GM12878 (cell line): ENCODE data around the gene FAM167B. TPM values are rescaled to one million over a fixed set of nuclear protein-coding genes. Genes with fewer than 3 reads are reported as not detected.

Source experiments
- ATAC-seq: fragments of 200-7000 bp; cut with Tn5 transposase; 3 replicates; pipeline ENCODE4 v1.9.1; 2020; ENCODE audit warnings: mild to moderate bottlenecking, moderate library complexity
- BruUV-seq: library from RNA; stranded (reverse); fragments of 400-500 nt; replicated peaks from 2 replicates; lab custom pipeline; 2021; lab: Mats Ljungman, UMichigan
- CTCF ChIA-PET: fragments of 300-600 bp; sonication (Branson Sonifier 250); formaldehyde crosslinking; extraction: SDS; loops from one replicate; lab custom pipeline; 2021; ENCODE audit warnings: inconsistent platforms; lab: Yijun Ruan, JAX
- POLR2A ChIA-PET: fragments of 350-600 bp; formaldehyde crosslinking; extraction: SDS; loops from one replicate; lab custom pipeline; 2021; ENCODE audit warnings: inconsistent platforms; lab: Charles Lee
- RAD21 ChIA-PET: fragments of 300-600 bp; sonication (Branson Sonifier 250); formaldehyde crosslinking; loops from one replicate; lab custom pipeline; 2023; ENCODE audit warnings: antibody characterized with exemption; ENCODE audit not compliant: unreplicated experiment; lab: Charles Lee
- SMC1A ChIA-PET: fragments of 300-600 bp; sonication (Branson Sonifier 250); formaldehyde crosslinking; loops from one replicate; lab custom pipeline; 2023; ENCODE audit not compliant: unreplicated experiment, uncharacterized antibody; lab: Charles Lee
- DNase-seq: peaks from one replicate; pipeline ENCODE4 v3.0.0-alpha.2; 2011; ENCODE audit warnings: low read depth, low spot score
- FAIRE-seq: peaks from 3 replicates; lab custom pipeline; 2011; peaks lifted over from hg19 to GRCh38; lab: Jason Lieb, UNC
- H2AFZ ChIP-seq: 2 replicates; pipeline ENCODE4 v1.6.0; 2011; ENCODE audit warnings: low read depth, low read length, control low read depth; ENCODE audit not compliant: control insufficient read depth
- H3K27ac ChIP-seq: 2 replicates; pipeline ENCODE4 v1.5.1; 2011; ENCODE audit warnings: control low read depth; ENCODE audit not compliant: control insufficient read depth, insufficient read depth
- H3K27me3 ChIP-seq, 2 experiments: replicated peaks in 1 of 2; 2 replicates each; pipeline versions ENCODE4 v1.6.0 to v1.6.1; 2011; ENCODE audit warnings: low read length in 1 of 2; ENCODE audit not compliant: control insufficient read depth in 2 of 2, insufficient read depth in 2 of 2
- H3K36me3 ChIP-seq, 2 experiments: 2 replicates each; pipeline ENCODE4 v1.5.1; 2011; ENCODE audit warnings: low read length in 1 of 2; ENCODE audit not compliant: control insufficient read depth in 2 of 2, insufficient read depth in 2 of 2
- H3K4me1 ChIP-seq: 2 replicates; pipeline ENCODE4 v1.6.1; 2011; ENCODE audit warnings: mild to moderate bottlenecking, low read length, moderate library complexity, mixed read lengths; ENCODE audit not compliant: control insufficient read depth, insufficient read depth
- H3K4me2 ChIP-seq: 2 replicates; pipeline ENCODE4 v1.6.0; 2011; ENCODE audit warnings: control low read depth; ENCODE audit not compliant: control insufficient read depth, insufficient read depth
- H3K4me3 ChIP-seq: fragments of 200-600 bp; sonication (generic); 2 replicates; pipeline ENCODE4 v1.5.1; 2016
- H3K79me2 ChIP-seq: 2 replicates; pipeline ENCODE4 v1.6.0; 2011; ENCODE audit warnings: low read length; ENCODE audit not compliant: control insufficient read depth, insufficient read depth
- H3K9ac ChIP-seq: 2 replicates; pipeline ENCODE4 v1.8.0; 2011; ENCODE audit warnings: low read length, control low read depth, mixed read lengths; ENCODE audit not compliant: control insufficient read depth, insufficient read depth
- H3K9me3 ChIP-seq: replicated peaks from 3 replicates; pipeline ENCODE4 v1.5.1; 2011; ENCODE audit warnings: mild to moderate bottlenecking, low read length; ENCODE audit not compliant: control insufficient read depth, insufficient read depth
- H4K20me1 ChIP-seq: 2 replicates; pipeline ENCODE4 v1.6.0; 2011; ENCODE audit not compliant: control insufficient read depth, insufficient read depth
- ATF7 ChIP-seq: fragments of 450-650 bp; IDR thresholded peaks from 2 replicates; pipeline ENCODE4 v1.6.1; 2016; ENCODE audit warnings: low read depth, mild to moderate bottlenecking
- CBX5 ChIP-seq: sonication (generic); IDR thresholded peaks from 2 replicates; pipeline ENCODE4 v1.6.1; 2016; ENCODE audit warnings: low read depth, moderate library complexity, mild to moderate bottlenecking, inconsistent platforms
- CUX1 ChIP-seq: IDR thresholded peaks from 2 replicates; pipeline ENCODE4 v1.6.1; 2012; ENCODE audit warnings: improper control_type of control experiment, low read depth, low read length; ENCODE audit not compliant: insufficient replicate concordance
- FOXM1 ChIP-seq: IDR thresholded peaks from 2 replicates; pipeline ENCODE4 v1.6.1; 2012; ENCODE audit warnings: low read depth, mild to moderate bottlenecking, inconsistent platforms, low read length, moderate library complexity
- LARP7 ChIP-seq: fragments of 450-650 bp; IDR thresholded peaks from 2 replicates; pipeline ENCODE4 v1.6.1; 2017; ENCODE audit warnings: mild to moderate bottlenecking
- MXI1 ChIP-seq: fragments of 150-350 bp; IDR thresholded peaks from 2 replicates; pipeline ENCODE4 v1.6.1; 2011; ENCODE audit warnings: low read depth, mild to moderate bottlenecking, inconsistent platforms, low read length, improper control_type of control experiment
- SIX5 ChIP-seq: IDR thresholded peaks from 2 replicates; pipeline ENCODE4 v1.6.1; 2011; ENCODE audit warnings: mild to moderate bottlenecking, low read depth, low read length, moderate library complexity; ENCODE audit not compliant: severe bottlenecking
- YY1 ChIP-seq: IDR thresholded peaks from 2 replicates; pipeline ENCODE4 v1.6.1; 2011; ENCODE audit warnings: low read depth, mild to moderate bottlenecking, low read length
- ZNF384 ChIP-seq: IDR thresholded peaks from 2 replicates; pipeline ENCODE4 v1.6.1; 2012; ENCODE audit warnings: low read depth, mild to moderate bottlenecking, low read length, improper control_type of control experiment, borderline replicate concordance
- WGBS: methylation state at CpG from one replicate; pipeline ENCODE4 v1.1.6; 2016; ENCODE audit warnings: low lambda C conversion rate; ENCODE audit not compliant: insufficient replicate concordance, insufficient coverage; ENCODE audit errors: missing lambda C conversion rate; 5-methylcytosine and 5-hydroxymethylcytosine counted together
- in situ Hi-C: fragments of 300-500 bp; cut with MboI; formaldehyde crosslinking; loops from 9 replicates; pipeline ENCODE4 v1.14.3; 2018; ENCODE audit warnings: mixed read lengths
- intact Hi-C: fragments of 100-400 bp; cut with micrococcal nuclease; formaldehyde crosslinking; loops from one replicate; pipeline ENCODE4 v1.14.2; 2022; ENCODE audit not compliant: unreplicated experiment
- polyA plus RNA-seq, 11 experiments: library from polyadenylated mRNA; depleted of rRNA in 4 of 11; unstranded in 6 of 11; stranded (reverse) in 5 of 11; fragments of >200 nt; fragmentation: Nextera tagmentation in 4 of 11; fragmentation: Illumina TruSeq in 1 of 11; extraction: Ambion mirVana in 4 of 11; extraction: Trizol in 1 of 11; gene quantifications; 1 replicate in 1 of 11; 2 replicates in 10 of 11; pipeline versions ENCODE4 v1.2.1 to v1.2.3, GENCODE V29; 2011 to 2016; ENCODE audit warnings: inconsistent platforms in 2 of 11, missing spikeins in 2 of 11, low read depth in 1 of 11
- total RNA-seq, 4 experiments: library from RNA; depleted of rRNA in 3 of 4; stranded (reverse); fragments of >200 nt in 3 of 4; fragmentation: Illumina TruSeq in 1 of 4; extraction: Trizol in 1 of 4; gene quantifications; 2 replicates each; pipeline versions ENCODE4 v1.2.1 to v1.2.3, GENCODE V29; 2013 to 2021
- TF ChIP-seq, protein P1 (sequence below): fragments of 450-650 bp; IDR thresholded peaks from 2 replicates; pipeline ENCODE4 v1.6.1; 2016; ENCODE audit warnings: mild to moderate bottlenecking
- TF ChIP-seq, protein P2 (sequence below): IDR thresholded peaks from 2 replicates; pipeline ENCODE4 v1.6.1; 2011; ENCODE audit warnings: borderline replicate concordance, low read depth, mild to moderate bottlenecking, moderate library complexity, mixed read lengths, low read length; ENCODE audit not compliant: insufficient read depth; ENCODE audit errors: extremely low read length

The FAM167B gene
- total and polyA plus RNA-seq, 10 of the 15 experiments (the other 5 are each of a cell fraction or from before 2014, with no cell fraction given): 0.07 to 1.2 (median 0.36) TPM; not detected in 2

DNA sequence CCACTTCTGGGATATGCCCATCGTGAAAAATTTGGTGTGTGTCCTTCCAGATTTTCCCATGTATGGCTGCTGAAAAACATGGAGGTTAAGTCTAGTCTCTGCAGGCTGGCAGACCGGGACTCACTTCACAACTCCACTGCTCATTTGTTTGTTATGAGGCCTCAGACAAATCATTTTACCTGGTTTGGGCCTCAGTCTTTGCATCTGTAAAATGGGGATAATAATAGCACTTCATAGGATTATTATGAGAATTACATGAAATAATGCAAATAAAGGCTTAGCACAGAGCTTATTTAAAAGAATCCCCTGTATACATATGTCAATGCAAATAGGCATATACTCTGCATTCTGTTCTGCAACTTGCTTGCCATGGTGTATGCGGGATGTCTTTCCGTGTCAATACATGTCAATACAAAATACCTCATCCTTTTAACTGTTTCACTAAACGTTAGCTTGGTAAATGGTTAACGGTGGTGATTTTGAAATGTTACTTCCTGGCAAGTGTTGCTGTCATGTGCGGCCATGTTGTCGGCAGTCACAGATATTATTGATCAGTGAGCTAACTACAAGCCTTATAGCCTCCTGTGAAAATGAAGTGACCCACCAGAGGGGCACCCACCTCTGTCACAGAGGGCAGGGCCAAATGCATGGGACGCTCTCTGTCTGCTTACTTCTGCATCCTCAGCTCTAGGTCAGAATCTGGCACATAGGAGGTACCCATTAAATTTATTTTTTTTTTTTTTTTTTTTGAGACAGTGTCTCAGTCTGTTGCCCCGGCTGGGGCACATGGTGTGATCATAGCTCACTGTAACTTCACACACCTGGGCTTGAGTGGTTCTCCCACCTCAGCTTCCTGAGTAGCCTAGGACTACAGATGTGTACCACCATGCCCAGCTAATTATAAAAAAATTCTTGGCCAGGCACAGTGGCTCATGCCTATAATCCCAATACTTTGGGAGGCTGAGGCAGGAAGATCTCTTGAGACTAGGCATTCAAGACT lies 8.3 kb downstream of the FAM167B start:
- SMC1A ChIA-PET: interaction anchor here (0.7 to 14.4 kb wide), 11 partner anchors 9 to 63 kb away, joined by 3 to 124 read pairs (median 4); partner anchors contain the start of gene HDAC1
- POLR2A ChIA-PET: interaction anchor here (0.6 to 1.5 kb wide), 11 partner anchors 10 to 307 kb away, joined by 3 to 7 read pairs (median 3); partner anchors contain the start of genes HDAC1 and MARCKSL1
- FAIRE-seq (no peak), ATAC-seq (peak; percentile 1; the same call in 2 of the 3 replicates), DNase-seq (no peak)
- H3K27me3 ChIP-seq: no peaks in the 10 kb centered on the region
- CTCF ChIA-PET: interaction anchor here (0.6 to 6.2 kb wide), 13 partner anchors 7 to 182 kb away, joined by 3 to 39 read pairs (median 4); partner anchors contain the start of genes FAM167B, HDAC1 and TMEM39B
- intact Hi-C loops: loop anchor here (2.0 kb wide), 1 partner anchor 37 kb away; the partner anchor contains the start of gene HDAC1
- peak overlapping the region; percentile 99 for H3K4me2 ChIP-seq
- BruUV-seq: no TSS peak
- H3K27ac ChIP-seq: peak overlapping the region; percentile 89
- H3K36me3 ChIP-seq: peaks cover 0 to 2% of the 10 kb centered on the region in 2 experiments; a peak in 1 of 4 replicates
- 61% methylated on average over 10 of the region's 10 CpGs for WGBS
- RAD21 ChIA-PET: interaction anchor here (0.6 to 4.5 kb wide), 8 partner anchors 14 to 139 kb away, joined by 3 to 34 read pairs (median 8); partner anchors contain the start of genes BSDC1, HDAC1 and MARCKSL1
- peak overlapping the region; percentile 76 for H2AFZ ChIP-seq
- peaks cover 77% of the 10 kb centered on the region for H3K79me2 ChIP-seq
- H4K20me1 ChIP-seq: no peaks in the 10 kb centered on the region
- H3K4me3 ChIP-seq: peak overlapping the region; percentile 33; the same call in 1 of the 2 replicates
- in situ Hi-C loops: no loop called here
- H3K9ac ChIP-seq: peak overlapping the region; percentile 51
- no peaks in the 10 kb centered on the region; the same call in 2 of the 3 replicates for H3K9me3 ChIP-seq
- H3K4me1 ChIP-seq: peaks cover 66% of the 10 kb centered on the region
- TF ChIP-seq ATF7: 0 out of 2 replicates have a peak, but pooled peaks have one; percentile 20
- TF ChIP-seq, protein P1, sequence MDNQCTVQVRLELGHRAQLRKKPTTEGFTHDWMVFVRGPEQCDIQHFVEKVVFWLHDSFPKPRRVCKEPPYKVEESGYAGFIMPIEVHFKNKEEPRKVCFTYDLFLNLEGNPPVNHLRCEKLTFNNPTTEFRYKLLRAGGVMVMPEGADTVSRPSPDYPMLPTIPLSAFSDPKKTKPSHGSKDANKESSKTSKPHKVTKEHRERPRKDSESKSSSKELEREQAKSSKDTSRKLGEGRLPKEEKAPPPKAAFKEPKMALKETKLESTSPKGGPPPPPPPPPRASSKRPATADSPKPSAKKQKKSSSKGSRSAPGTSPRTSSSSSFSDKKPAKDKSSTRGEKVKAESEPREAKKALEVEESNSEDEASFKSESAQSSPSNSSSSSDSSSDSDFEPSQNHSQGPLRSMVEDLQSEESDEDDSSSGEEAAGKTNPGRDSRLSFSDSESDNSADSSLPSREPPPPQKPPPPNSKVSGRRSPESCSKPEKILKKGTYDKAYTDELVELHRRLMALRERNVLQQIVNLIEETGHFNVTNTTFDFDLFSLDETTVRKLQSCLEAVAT: peak; percentile 47
- no peak for TF ChIP-seq SIX5
- TF ChIP-seq LARP7: no peak
- no peak for TF ChIP-seq ZNF384
- peak; percentile 77; the same call in 1 of the 2 replicates for TF ChIP-seq YY1
- no peak for TF ChIP-seq FOXM1
- TF ChIP-seq CUX1: peak; percentile 52
- TF ChIP-seq MXI1: no peak
- TF ChIP-seq CBX5: no peak
- TF ChIP-seq, protein P2, sequence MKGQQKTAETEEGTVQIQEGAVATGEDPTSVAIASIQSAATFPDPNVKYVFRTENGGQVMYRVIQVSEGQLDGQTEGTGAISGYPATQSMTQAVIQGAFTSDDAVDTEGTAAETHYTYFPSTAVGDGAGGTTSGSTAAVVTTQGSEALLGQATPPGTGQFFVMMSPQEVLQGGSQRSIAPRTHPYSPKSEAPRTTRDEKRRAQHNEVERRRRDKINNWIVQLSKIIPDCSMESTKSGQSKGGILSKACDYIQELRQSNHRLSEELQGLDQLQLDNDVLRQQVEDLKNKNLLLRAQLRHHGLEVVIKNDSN: no peak
